Measurements from ENCODE around the gene PARVB. TPM values are rescaled to one million over a fixed set of nuclear protein-coding genes. Genes with fewer than 3 reads are reported as not detected.
A peak's percentile ranks its signal among the peaks of the same experiment; 100 is the strongest.

Gene PARVB
- total and polyA plus RNA-seq, 2 of the 8 experiments (the other 6 are each of a cell fraction or from before 2014, with no cell fraction given): 14.5 to 18.6 TPM

DNA sequence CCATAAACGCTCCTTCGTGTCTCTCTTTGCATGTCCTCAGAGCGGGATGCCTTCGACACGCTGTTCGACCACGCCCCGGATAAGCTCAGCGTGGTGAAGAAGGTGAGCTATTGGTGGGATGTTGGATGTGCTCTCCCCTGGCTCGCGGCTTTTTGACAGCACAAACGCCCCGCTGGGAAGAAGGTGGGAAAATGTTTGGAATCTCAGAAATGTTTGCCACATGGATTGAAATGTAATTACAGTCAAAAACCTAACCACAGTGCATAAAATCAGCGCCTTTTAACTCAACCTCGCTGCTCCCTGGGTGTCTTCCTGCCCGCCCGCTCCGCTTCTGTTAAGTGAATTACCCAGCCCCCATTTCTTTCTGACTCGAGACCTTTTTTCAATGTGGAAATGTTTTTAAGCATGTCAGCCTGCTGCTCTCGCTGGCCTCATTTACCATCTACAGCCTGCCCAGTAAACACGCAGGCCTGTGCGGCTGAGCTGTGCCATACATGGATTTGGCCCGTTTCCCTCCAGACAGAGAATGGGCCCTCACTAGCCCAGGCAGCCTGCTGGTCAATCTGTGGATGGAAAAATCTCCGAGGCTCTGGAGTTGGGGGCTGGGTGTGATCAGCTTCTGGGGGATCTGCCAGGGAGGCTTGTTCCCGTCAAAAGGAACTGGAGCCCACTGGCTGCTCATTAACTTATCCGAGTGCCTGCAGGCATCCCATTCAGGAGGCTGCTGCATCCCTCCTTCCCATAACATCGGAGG is 123.9 kb downstream of the PARVB start (continued):
- TF ChIP-seq, protein P1, sequence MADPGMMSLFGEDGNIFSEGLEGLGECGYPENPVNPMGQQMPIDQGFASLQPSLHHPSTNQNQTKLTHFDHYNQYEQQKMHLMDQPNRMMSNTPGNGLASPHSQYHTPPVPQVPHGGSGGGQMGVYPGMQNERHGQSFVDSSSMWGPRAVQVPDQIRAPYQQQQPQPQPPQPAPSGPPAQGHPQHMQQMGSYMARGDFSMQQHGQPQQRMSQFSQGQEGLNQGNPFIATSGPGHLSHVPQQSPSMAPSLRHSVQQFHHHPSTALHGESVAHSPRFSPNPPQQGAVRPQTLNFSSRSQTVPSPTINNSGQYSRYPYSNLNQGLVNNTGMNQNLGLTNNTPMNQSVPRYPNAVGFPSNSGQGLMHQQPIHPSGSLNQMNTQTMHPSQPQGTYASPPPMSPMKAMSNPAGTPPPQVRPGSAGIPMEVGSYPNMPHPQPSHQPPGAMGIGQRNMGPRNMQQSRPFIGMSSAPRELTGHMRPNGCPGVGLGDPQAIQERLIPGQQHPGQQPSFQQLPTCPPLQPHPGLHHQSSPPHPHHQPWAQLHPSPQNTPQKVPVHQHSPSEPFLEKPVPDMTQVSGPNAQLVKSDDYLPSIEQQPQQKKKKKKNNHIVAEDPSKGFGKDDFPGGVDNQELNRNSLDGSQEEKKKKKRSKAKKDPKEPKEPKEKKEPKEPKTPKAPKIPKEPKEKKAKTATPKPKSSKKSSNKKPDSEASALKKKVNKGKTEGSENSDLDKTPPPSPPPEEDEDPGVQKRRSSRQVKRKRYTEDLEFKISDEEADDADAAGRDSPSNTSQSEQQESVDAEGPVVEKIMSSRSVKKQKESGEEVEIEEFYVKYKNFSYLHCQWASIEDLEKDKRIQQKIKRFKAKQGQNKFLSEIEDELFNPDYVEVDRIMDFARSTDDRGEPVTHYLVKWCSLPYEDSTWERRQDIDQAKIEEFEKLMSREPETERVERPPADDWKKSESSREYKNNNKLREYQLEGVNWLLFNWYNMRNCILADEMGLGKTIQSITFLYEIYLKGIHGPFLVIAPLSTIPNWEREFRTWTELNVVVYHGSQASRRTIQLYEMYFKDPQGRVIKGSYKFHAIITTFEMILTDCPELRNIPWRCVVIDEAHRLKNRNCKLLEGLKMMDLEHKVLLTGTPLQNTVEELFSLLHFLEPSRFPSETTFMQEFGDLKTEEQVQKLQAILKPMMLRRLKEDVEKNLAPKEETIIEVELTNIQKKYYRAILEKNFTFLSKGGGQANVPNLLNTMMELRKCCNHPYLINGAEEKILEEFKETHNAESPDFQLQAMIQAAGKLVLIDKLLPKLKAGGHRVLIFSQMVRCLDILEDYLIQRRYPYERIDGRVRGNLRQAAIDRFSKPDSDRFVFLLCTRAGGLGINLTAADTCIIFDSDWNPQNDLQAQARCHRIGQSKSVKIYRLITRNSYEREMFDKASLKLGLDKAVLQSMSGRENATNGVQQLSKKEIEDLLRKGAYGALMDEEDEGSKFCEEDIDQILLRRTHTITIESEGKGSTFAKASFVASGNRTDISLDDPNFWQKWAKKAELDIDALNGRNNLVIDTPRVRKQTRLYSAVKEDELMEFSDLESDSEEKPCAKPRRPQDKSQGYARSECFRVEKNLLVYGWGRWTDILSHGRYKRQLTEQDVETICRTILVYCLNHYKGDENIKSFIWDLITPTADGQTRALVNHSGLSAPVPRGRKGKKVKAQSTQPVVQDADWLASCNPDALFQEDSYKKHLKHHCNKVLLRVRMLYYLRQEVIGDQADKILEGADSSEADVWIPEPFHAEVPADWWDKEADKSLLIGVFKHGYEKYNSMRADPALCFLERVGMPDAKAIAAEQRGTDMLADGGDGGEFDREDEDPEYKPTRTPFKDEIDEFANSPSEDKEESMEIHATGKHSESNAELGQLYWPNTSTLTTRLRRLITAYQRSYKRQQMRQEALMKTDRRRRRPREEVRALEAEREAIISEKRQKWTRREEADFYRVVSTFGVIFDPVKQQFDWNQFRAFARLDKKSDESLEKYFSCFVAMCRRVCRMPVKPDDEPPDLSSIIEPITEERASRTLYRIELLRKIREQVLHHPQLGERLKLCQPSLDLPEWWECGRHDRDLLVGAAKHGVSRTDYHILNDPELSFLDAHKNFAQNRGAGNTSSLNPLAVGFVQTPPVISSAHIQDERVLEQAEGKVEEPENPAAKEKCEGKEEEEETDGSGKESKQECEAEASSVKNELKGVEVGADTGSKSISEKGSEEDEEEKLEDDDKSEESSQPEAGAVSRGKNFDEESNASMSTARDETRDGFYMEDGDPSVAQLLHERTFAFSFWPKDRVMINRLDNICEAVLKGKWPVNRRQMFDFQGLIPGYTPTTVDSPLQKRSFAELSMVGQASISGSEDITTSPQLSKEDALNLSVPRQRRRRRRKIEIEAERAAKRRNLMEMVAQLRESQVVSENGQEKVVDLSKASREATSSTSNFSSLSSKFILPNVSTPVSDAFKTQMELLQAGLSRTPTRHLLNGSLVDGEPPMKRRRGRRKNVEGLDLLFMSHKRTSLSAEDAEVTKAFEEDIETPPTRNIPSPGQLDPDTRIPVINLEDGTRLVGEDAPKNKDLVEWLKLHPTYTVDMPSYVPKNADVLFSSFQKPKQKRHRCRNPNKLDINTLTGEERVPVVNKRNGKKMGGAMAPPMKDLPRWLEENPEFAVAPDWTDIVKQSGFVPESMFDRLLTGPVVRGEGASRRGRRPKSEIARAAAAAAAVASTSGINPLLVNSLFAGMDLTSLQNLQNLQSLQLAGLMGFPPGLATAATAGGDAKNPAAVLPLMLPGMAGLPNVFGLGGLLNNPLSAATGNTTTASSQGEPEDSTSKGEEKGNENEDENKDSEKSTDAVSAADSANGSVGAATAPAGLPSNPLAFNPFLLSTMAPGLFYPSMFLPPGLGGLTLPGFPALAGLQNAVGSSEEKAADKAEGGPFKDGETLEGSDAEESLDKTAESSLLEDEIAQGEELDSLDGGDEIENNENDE (IDR thresholded peaks at IDR 0.05; ENCODE audit: insufficient replicate concordance, low read length): peak; percentile 51
- TF ChIP-seq BACH1 (IDR thresholded peaks at IDR 0.05; ENCODE audit: low read length): no peak
- no peak for TF ChIP-seq GTF2F1 (IDR thresholded peaks at IDR 0.05; ENCODE audit: borderline replicate concordance, low read depth, low read length)
- peak in 1 of 2 experiments; percentile 36; a peak in 1 of 3 replicates for TF ChIP-seq POLR2A (IDR thresholded peaks at IDR 0.05; ENCODE audit: control extremely low read depth in 1 of 2, low read depth in 2 of 2, low read length in 2 of 2)
- no peak for TF ChIP-seq KDM1A (IDR thresholded peaks at IDR 0.05; ENCODE audit: borderline replicate concordance, low read length)
- TF ChIP-seq FOSL1 (IDR thresholded peaks at IDR 0.05; ENCODE audit: insufficient read depth, low read depth, low read length): no peak
- no peak for TF ChIP-seq USF2 (IDR thresholded peaks at IDR 0.05; ENCODE audit: low read length)
- TF ChIP-seq ASH2L (IDR thresholded peaks at IDR 0.05; ENCODE audit: low read length): peak; percentile 97
- no peak for TF ChIP-seq RNF2 (IDR thresholded peaks at IDR 0.05; ENCODE audit: borderline replicate concordance, low read depth, low read length, missing control alignments, poor library complexity, severe bottlenecking)
